Stimulated activated CD8-positive, alpha-beta memory T cell treated with anti-CD3 and anti-CD28 coated beads, Interleukin-7, amount 100 ng/mL, for 4 hours (primary cell): Measurements from ENCODE around the gene INSM2.
A peak's percentile ranks its signal among the peaks of the same experiment; 100 is the strongest.

Source experiments
- DNase-seq, 2 donors: peaks; one replicate each; pipeline ENCODE4 v3.0.0-alpha.2; 2020; ENCODE audit warnings: low read depth in 2 of 2

The INSM2 gene, protein sequence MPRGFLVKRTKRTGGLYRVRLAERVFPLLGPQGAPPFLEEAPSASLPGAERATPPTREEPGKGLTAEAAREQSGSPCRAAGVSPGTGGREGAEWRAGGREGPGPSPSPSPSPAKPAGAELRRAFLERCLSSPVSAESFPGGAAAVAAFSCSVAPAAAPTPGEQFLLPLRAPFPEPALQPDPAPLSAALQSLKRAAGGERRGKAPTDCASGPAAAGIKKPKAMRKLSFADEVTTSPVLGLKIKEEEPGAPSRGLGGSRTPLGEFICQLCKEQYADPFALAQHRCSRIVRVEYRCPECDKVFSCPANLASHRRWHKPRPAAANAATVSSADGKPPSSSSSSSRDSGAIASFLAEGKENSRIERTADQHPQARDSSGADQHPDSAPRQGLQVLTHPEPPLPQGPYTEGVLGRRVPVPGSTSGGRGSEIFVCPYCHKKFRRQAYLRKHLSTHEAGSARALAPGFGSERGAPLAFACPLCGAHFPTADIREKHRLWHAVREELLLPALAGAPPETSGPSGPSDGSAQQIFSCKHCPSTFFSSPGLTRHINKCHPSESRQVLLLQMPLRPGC

GRCh38 chr14:35533357-35534207, at the start of gene INSM2:
Gene INSM2 (plus strand): TSS chr14:35534164. CDS start chr14:35534253, 89 bp downstream.
- DNase-seq: peak in 1 of 2 donors; percentile 51

DNA sequence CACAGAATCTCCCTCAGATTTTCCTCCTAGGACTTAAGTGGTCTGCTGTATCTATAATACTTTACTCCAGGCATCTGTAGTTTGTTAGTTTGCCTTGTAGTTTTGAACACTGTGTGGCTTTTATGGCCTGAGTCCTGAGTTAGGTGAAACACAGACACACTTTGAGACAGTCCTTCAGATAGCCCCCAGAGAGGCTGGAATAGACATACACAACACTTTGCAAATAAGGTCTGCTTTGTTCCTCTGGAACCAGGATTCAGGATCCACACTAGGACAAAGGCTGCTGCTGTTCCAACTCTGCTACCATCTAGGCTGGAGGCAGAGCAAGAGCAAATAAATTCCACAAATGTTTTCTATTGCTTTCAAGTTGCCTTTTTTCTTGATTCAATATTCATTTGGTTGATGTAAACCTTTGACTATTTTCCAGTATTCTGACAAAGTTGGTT, 41.4 kb upstream of the INSM2 start:
- DNase-seq: no peak

DNA sequence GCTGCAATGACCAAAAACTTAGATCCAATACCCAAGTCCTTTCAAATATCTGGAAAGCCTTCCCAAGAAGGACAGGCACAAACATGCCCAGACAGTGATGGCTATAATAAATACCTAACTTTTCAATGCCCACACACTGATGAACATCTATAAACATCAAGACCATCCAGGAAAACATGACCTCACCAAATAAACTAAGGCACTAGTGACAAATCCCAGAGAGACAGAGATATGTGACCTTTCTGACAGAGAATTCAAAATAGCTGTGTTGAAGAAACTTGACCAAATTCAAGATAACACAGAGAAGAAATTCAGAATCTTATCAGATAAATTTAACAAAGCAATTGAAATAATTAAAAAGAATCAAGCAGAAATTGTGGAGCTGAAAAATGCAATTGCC, 38.7 kb upstream of the INSM2 start:
- DNase-seq: no peak

GRCh38 chr14:35499180-35499579, 34.8 kb upstream of the INSM2 start:
- no peak for DNase-seq

DNA sequence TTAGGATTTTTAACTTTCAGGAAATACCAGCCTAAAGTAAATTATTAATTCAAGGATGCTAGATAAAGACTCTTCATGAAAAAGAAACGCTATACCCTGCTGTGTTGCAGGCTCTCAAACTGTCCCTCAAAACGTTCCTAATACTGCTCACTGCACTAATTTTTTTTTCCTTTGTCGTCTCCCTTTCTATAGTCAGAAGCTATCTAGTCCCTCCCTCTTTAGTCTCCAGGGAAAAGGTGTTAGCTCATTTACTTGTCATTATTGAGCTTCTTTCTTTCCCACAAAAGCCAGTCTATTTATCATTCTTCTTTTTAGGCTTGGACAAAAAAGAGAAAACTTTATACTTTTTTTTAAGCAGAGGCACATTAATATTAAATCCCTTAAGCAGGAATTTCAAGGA, 30.3 kb upstream of the INSM2 start:
- no peak for DNase-seq

DNA sequence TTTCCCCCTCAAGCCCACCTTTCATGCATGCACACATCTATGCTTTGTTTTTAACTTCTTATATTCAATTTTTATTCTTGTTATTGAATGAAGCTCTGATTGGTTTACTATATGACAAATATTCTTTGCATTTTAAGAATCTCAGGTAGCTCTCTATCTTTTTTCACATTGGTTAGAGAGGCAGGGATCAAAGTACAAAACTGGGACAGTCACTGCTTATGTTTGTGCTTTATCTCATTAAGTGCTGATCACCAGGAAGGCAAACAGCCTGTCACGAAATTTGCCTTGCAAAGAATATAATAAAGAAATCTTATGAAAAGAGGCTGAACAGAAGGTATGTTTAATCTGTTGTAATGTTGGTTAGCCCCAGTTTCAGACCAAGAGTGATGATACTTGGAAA, 29.7 kb upstream of the INSM2 start:
- no peak for DNase-seq

GRCh38 chr14:35506461-35506860, 27.5 kb upstream of the INSM2 start:
- no peak for DNase-seq

- DNase-seq: no peak
Measured at GRCh38 chr14:35506927-35507326, 27.0 kb upstream of the INSM2 start.

DNA sequence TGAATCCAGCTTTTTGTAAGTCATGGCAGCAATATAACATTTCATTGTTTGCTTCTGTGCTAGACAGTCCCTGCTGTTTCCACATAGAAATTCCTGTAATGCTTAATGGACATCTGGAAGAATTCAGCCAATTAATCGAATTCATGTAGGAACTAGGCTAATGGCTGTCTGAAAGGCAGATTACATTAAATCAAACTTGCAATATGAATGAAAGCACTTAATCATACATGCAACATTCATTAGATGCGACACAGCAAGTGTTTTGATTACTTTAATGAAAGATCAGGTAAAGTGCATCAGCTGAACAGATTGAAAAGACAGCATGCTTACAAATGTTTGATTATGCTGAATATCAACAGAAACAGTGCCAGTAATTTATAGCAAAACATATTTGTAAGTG, 24.1 kb upstream of the INSM2 start:
- DNase-seq: no peak

DNA sequence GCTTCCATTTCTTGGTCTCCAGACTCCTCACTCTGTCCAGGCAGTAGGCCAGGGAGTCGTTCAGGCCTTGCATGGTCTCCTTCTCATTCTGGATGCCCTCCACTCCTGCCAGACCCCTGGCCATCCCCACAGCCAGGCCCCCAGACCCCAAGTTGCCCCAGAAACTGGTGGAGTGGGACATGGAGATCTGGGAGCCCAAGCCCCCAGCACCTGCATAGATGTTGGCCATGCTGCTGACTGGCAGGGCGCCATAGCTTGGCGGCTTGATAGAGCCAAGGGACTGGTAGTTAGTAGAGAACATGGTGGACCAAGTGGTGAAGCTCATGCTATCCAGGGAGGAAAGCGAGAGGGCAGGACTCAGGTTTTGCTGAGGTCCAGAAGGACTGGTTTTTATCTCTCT, 21.2 kb upstream of the INSM2 start:
- DNase-seq: no peak

DNA sequence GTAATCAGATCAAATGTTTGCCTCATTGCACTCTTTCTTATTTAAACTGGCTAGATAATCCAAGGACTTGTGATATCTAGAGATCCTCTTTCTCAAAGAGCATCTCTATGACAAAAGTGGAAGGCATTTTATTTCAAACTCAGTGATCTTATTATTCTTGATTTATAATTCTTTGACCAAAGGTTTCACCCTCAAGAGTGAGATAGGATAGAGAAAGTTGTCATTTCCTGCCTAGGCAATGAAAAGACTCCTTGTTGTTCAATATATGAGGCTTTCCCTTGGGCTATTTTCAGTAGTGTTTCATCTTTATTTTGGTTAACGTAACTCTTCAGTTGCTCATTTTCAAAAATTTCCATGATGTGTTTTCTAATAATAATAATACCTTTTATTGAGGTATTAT, 18.0 kb upstream of the INSM2 start:
- no peak for DNase-seq

- no peak for DNase-seq
Measured at GRCh38 chr14:35519986-35520385, 14.0 kb upstream of the INSM2 start.

DNA sequence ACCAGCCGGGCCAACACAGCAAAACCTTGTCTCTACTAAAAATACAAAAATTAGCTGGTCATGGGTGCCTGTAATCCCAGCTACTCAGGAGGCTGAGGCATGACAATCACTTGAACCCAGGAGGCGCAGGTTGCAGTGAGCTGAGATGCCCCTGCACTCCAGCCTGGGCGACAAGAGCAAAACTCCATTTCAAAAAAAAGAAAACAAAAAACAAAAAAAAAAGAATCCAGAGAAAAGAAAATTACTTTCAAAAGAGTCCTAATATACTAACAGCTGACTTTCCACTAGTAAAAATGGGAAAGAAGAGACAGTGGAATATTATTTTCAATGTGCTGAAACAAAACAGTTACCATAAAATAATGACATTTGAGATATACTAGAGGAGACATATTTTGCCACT, 8.3 kb upstream of the INSM2 start:
- no peak for DNase-seq

DNA sequence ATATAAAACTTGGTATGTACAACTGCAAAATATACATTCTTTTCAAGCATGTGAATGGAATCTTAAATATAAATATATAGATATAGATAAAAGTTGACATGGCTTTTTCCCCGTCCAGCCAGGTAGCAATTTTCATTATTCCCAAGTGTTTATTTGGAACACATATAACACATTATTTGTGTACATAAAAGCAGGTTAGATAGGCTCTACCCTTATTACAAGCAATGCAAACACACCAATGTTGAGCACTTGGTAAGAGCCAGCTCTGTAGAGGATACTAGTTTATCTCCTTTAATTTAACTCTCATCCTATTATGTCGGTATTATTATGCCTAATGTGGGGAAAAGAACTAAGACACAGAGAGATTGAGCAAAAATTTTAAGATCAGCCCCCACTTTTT, 7.0 kb upstream of the INSM2 start:
- DNase-seq: no peak

GRCh38 chr14:35531960-35532747, 1.8 kb upstream of the INSM2 start:
- DNase-seq: no peak

GRCh38 chr14:35532783-35533356, 1.1 kb upstream of the INSM2 start:
- DNase-seq: no peak

DNA sequence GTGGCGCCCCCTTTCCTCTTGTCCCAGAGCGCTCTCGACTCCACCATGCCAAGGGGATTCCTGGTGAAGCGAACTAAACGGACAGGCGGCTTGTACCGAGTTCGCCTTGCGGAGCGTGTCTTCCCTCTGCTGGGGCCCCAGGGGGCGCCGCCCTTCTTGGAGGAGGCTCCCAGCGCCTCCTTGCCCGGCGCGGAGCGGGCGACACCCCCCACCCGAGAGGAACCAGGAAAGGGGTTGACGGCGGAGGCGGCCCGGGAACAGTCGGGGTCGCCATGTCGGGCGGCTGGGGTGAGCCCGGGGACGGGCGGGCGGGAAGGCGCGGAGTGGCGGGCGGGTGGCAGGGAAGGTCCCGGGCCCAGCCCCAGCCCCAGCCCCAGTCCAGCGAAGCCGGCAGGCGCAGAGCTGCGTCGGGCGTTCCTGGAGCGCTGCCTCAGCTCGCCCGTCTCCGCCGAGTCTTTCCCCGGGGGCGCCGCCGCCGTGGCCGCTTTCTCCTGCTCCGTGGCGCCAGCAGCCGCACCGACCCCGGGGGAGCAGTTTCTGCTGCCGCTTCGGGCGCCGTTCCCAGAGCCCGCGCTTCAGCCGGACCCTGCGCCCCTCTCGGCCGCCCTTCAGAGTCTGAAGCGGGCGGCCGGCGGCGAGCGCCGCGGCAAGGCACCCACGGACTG, 376 bp downstream of the INSM2 start:
- DNase-seq: no peak

GRCh38 chr14:35534873-35535482, 1.0 kb downstream of the INSM2 start:
- peak in 1 of 2 donors; percentile 43 for DNase-seq

DNA sequence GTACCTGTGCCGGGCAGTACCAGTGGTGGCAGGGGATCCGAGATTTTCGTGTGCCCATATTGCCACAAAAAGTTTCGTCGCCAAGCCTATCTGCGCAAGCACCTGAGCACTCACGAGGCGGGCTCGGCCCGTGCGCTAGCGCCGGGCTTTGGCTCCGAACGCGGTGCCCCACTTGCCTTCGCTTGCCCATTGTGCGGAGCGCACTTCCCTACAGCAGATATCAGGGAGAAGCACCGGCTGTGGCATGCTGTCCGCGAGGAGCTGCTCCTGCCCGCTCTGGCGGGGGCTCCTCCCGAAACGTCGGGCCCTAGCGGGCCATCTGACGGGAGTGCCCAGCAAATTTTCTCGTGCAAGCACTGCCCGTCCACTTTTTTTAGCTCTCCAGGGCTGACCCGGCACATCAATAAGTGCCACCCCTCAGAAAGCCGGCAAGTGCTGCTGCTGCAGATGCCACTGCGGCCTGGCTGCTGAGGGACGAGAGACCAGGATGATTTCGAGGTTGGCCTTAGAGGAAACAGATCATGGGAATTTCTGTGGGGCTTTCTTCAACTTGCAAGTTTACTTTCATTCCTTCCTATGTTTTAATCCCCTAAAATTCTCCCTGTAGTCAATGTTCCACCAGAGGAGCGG, 1.6 kb downstream of the INSM2 start:
- no peak for DNase-seq

GRCh38 chr14:35539969-35540368, 6.0 kb downstream of the INSM2 start:
- DNase-seq: no peak
